HEK293 (cell line): ENCODE data around the gene CDK12.

Source experiments
- CTCF ChIP-seq: fragments of 450-650 bp; formaldehyde crosslinking; IDR thresholded peaks from 2 replicates; pipeline ENCODE4 v1.5.1; 2016; ENCODE audit warnings: missing biosample characterization, missing genetic modification characterization
- ZBTB21 ChIP-seq: fragments of 450-650 bp; formaldehyde crosslinking; IDR thresholded peaks from 2 replicates; pipeline ENCODE4 v1.5.1; 2017; ENCODE audit warnings: missing biosample characterization, missing genetic modification characterization
- ZBTB48 ChIP-seq: fragments of 450-650 bp; formaldehyde crosslinking; IDR thresholded peaks from 2 replicates; pipeline ENCODE4 v1.5.1; 2016; ENCODE audit warnings: missing biosample characterization, missing genetic modification characterization
- ZFP37 ChIP-seq: fragments of 450-650 bp; formaldehyde crosslinking; IDR thresholded peaks from 2 replicates; pipeline ENCODE4 v1.5.1; 2016; ENCODE audit warnings: missing biosample characterization, missing genetic modification characterization
- ZNF324 ChIP-seq: fragments of 450-650 bp; formaldehyde crosslinking; IDR thresholded peaks from 2 replicates; pipeline ENCODE4 v1.5.1; 2016; ENCODE audit warnings: missing biosample characterization, missing genetic modification characterization
- ZNF426 ChIP-seq: fragments of 450-650 bp; formaldehyde crosslinking; IDR thresholded peaks from 2 replicates; pipeline ENCODE4 v1.5.1; 2017; ENCODE audit warnings: missing biosample characterization, missing genetic modification characterization, mild to moderate bottlenecking, inconsistent platforms, moderate library complexity
- ZNF558 ChIP-seq: fragments of 450-650 bp; formaldehyde crosslinking; IDR thresholded peaks from 2 replicates; pipeline ENCODE4 v1.5.1; 2016; ENCODE audit warnings: missing biosample characterization, missing genetic modification characterization

DNA sequence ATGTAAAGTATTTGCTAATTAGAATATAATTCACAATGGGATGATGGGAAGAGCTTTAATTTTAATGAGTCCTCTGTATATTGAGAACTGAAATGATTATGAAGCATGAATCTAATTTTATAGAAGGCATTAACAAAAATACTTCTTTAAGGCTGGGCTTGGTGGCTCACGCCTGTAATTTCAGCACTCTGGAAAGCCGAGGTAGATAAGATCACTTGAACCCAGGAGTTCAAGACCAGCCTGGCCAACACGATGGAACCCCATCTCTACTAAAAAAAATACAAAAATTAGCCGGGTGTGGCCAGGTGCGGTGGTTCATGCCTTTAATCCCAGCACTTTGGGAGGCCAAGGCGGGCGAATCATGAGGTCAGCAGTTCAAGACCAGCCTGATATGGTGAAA lies 12.0 kb downstream of the CDK12 start:
- TF ChIP-seq ZNF558 (tag by site-specific recombination) (no peak), ZBTB21 (no peak), ZNF324 (no peak), CTCF (tag by site-specific recombination) (no peak), ZBTB48 (tag by site-specific recombination) (no peak), ZNF426 (tag by site-specific recombination) (no peak), ZFP37 (tag by site-specific recombination) (no peak)
